Lower leg skin (tissue), 3 donors: Measurements from ENCODE around the gene TGFBRAP1.

ENCODE experiments used
- CTCF ChIP-seq, 3 donors: fragments of 450-650 bp; IDR thresholded peaks; one replicate each; pipeline ENCODE4 v1.5.1; 2016; ENCODE audit warnings: antibody characterized with exemption in 3 of 3, mild to moderate bottlenecking in 3 of 3, moderate library complexity in 2 of 3
- POLR2A ChIP-seq, 2 donors: fragments of 450-650 bp; IDR thresholded peaks; one replicate each; pipeline ENCODE4 v1.6.1; 2016 to 2017; ENCODE audit warnings: antibody characterized with exemption in 2 of 2, mild to moderate bottlenecking in 1 of 2, moderate library complexity in 1 of 2

- TF ChIP-seq CTCF (IDR thresholded peaks at IDR 0.05) (no peak), POLR2A (IDR thresholded peaks at IDR 0.05) (no peak)
These were observed 7.2 kb upstream of the TGFBRAP1 start for GRCh38 chr2:105336786-105337121.
